G401 (cell line): Measurements from ENCODE around the gene RASA3. TPM values are rescaled to one million over a fixed set of nuclear protein-coding genes. Genes with fewer than 3 reads are reported as not detected.
A peak's percentile ranks its signal among the peaks of the same experiment; 100 is the strongest.

ENCODE experiments used
- DNase-seq: peaks from one replicate; pipeline ENCODE4 v3.0.0-alpha.2; 2015; ENCODE audit warnings: low spot score
- in situ Hi-C: cut with HindIII; loops from 2 replicates; pipeline ENCODE4 v1.10.0; 2016; ENCODE audit warnings: low sequenced_read_pairs, mixed read lengths
- total RNA-seq: library from RNA; depleted of rRNA; stranded (reverse); fragments of >200 nt; shearing (Covaris generic); gene quantifications from 2 replicates; pipeline ENCODE4 v1.2.3, GENCODE V29; 2014

The RASA3 gene
- total RNA-seq, 1 experiment from 2014 or later: 13.7 TPM

DNA sequence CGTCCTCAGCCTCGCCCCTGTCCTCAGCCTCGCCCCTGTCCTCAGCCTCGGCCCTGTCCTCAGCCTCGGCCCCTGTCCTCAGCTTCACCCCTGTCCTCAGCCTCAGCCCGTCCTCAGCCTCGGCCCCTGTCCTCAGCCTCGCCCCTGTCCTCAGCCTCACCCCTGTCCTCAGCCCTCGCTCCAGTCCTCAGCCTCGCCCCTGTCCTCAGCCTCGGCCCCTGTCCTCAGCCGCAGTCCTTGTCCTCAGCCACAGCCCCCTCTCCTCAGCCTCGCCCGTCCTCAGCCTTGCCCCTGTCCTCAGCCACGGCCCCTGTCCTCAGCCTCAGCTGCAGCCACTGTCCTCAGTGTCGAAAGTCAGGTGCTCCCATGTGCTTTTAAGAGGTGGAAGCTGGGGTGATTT is 169.0 kb downstream of the RASA3 start:
- DNase-seq: no peak
- in situ Hi-C loops: no loop called here

DNA sequence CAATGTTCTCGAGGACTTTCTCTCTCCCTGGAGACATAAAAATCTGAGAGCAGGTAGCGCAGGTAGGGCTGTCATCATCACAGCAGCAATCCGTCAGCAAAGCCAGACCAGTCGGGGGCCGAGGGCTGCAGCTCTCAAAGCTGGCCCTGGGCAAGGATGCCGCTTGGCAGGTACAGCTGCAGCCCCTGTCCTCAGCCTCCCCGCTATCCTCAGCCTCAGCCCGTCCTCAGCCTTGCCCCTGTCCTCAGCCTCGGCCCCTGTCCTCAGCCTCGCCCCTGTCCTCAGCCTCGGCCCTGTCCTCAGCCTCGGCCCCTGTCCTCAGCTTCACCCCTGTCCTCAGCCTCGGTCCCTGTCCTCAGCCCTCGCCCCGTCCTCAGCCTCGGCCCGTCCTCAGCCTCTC is 169.4 kb downstream of the RASA3 start:
- in situ Hi-C loops: no loop called here
- DNase-seq: no peak

DNA sequence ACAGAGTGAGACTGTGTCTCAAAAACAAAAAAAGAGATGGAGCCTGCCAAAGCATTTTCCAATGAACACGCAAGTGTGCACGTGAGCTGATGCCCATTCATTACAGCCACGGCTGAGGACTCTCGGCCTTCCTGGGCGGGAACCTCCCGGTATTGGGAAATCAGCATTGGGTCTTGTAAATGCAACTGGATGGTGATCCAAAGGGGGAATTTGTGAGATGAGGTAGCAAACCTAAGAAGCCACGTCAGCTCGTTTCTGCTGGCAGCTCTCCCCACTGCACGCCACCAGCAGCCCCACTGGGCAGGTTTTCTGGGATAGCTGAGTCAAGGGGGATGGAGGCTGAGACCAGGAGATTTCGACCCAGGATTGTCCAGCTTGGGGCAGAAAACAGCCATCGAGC is 170.0 kb downstream of the RASA3 start:
- in situ Hi-C loops: no loop called here

DNA sequence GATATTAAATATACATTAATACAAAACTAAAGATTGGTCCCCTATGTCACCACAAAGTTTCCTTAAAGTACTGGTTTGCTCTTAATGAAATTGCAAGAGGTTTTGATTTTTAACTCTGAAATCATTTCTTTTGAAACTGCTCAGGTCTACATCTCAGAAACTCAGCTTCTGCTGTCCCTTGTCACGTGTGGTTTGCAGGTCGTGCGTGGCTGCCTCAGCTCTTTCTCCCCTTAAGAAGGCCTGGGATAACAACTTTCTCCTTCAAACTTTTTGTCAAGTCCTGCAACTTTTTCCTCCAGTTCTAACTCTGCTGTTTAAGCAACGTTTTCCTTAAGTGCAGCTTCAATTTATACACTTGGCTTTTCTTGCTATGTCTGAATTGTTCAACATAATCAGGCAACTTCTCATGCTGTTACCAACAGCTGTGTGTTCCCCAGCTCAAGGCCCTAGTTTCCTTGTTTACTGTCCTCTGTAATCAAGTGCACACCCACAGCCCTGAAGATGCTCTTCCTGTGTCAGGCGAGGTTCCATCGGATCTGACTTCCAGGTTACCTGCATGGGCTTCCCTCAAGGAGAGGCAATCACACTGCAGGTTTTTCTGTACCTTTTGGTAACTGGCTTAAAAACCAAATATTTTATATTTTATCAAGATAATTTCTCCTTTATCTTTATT is 172.0 kb downstream of the RASA3 start:
- in situ Hi-C loops: no loop called here

More for the DNA sequence above, 170.0 kb downstream of the RASA3 start:
- DNase-seq: no peak

DNA sequence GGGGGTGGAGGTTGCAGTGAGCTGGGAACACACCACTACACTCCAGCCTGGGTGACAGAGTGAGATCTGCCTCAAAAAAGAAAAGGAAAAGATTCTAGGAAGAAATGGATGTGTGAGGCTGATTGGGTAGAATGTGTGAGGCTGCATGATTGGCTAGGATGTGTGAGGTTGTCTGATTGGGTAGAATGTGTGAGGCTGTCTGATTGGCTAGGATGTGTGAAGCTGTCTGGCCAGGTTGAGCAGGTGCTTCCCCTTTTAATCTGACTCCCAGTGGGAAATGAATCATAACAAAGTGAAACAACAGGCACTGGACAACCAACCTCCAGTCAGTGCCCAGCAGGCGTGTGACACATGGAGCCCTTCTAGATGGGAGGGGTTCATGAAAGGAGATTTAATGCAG is 173.2 kb downstream of the RASA3 start:
- in situ Hi-C loops: no loop called here
- no peak for DNase-seq

More for the DNA sequence above, 172.0 kb downstream of the RASA3 start:
- no peak for DNase-seq

DNA sequence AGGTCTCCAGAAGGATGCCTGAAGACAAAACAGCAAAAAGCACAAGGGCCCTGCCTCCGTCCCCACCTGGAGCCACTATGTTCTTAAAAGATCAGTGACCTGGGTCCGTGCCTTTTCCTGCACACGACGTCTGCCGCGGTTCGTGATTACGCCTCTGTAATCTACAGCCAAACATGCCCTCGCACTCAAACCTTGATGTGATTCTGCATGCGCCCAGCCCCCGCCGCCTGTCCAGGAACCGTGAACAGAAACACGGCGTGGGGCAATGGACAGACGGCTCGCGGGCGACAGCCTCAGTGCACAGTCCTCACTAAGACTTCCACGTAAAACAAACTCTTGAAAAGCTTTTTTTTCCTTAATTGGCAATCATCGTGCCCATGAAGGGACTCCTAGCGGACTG is 174.1 kb downstream of the RASA3 start:
- DNase-seq: no peak
- in situ Hi-C loops: no loop called here

DNA sequence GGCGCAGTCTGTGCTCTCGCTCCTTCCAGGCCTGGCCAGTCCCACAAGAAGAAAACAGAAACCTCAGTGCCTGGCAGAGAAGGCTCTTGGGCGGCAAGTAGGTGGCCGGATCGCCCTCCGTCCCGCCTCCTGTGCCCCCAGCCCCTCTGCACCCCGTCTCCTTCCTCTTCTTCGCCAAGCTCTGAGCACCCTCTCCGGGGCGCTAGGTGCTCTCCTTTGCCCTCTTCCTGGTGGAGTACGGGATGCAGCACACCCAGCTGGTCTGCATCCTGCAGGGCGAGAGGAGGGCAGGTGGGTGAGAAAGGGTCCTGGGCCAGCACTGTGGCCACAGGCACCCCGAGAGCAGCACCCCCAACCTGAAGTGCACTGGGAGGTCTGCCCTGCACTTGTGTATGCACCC is 175.9 kb downstream of the RASA3 start:
- in situ Hi-C loops: no loop called here

DNA sequence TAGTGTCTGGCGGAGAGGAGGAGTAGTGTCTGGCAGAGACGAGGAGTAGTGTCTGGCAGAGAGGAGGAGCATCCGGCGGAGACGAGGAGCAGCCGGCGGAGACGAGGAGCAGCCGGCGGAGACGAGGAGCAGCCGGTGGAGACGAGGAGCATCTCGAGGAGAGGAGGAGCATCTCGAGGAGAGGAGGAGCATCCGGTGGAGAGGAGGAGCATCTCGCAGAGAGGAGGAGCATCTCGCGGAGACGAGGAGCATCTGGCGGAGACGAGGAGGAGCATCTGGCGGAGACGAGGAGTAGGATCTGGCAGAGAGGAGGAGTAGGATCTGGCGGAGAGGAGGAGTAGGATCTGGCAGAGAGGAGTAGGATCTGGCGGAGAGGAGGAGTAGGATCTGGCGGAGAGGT is 176.7 kb downstream of the RASA3 start:
- in situ Hi-C loops: no loop called here
- DNase-seq: no peak

More for the DNA sequence above, 175.9 kb downstream of the RASA3 start:
- DNase-seq: no peak

DNA sequence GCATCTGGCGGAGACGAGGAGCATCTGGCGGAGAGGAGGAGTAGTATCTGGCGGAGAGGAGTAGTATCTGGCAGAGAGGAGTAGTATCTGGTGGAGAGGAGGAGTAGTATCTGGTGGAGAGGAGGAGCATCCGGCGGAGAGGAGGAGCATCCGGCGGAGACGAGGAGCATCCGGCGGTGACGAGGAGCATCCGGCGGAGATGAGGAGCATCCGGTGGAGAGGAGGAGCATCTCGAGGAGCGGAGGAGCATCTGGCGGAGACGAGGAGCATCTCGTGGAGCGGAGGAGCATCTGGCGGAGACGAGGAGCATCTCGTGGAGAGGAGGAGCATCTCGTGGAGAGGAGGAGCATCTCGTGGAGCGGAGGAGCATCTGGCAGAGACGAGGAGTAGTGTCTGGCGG is 177.2 kb downstream of the RASA3 start:
- in situ Hi-C loops: no loop called here
- no peak for DNase-seq

DNA sequence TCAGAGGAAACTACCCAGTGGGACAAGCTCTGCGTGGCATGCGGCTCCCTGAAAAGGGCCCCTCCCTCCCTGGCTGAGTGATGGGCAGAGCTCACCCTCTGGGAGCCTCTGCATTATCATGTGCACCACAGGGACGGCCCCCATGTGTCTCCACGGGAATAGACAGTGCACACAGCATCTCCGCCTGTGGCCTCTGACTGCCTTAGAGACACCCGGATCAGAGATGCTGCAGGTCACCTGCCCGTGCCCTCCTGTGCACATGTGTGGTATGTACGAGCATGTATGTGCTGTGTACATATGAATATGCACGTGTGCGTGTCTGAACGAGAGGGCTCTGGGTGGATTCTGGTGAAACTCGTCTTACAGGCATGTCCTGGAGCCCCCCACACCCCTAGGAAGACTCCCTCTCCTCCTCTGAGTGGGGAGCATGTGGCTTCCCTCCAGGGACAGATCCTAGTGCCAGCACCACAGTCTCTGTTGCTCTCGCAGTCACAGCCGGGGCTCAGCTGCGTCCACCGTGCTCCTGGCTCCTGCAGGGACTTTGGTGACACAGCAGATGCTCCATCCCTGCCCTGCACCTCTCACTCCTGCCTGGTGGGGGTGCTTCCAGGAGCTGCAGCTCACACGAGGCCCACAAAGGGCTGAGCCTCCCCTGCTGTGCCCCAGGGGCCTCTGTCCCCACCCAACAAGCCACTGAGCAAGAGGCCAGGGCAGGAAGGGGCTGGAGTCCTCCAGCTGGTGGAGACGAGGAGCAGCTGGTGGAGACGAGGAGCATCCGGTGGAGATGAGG is 178.2 kb downstream of the RASA3 start:
- in situ Hi-C loops: no loop called here
- DNase-seq: no peak

DNA sequence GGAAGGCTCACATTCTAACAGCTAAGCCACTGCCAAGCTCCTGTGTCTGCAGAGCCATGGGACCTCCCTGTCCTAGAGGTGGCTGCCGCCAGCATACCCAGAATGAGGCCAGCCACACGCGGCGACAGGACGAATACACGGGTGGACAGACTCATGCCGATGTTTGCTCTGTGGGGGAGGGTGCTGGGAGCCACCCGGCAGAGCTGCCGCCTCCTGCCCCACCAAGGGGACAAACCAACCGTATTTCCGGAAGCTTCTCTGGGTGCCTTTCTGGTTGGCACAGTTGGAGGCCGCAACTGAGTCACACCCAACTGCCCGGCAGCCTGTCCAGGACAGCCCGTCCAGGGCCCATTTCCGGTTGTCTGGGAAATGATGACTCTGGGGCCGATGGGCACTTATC is 178.9 kb downstream of the RASA3 start:
- in situ Hi-C loops: no loop called here
- no peak for DNase-seq

DNA sequence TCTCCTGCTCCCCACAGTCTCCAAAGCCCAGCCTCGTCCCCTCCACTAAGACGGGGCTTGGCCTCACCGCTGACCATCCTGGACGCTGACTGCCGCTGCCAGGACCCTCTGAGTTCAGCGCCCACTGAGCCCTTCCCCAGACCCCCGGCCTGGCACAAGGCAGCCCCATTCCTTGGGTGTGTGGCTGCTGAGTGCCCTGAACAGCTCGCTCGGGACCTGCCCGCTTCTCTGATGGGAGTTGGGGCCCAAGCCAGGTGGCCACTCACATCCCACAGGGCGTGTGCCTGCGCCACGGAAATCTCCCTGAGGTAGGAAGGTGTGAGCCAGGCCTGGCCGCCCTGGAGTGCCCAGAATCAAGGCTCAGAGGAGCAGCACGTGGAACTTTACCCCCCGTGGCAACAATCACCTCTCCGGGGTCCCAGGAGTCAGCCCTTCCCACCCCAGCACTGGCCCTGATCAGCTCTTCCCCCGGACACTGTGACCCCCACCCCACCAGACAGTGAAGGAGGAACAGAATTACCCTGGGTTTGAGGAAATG is 179.4 kb downstream of the RASA3 start:
- no peak for DNase-seq
- in situ Hi-C loops: no loop called here

DNA sequence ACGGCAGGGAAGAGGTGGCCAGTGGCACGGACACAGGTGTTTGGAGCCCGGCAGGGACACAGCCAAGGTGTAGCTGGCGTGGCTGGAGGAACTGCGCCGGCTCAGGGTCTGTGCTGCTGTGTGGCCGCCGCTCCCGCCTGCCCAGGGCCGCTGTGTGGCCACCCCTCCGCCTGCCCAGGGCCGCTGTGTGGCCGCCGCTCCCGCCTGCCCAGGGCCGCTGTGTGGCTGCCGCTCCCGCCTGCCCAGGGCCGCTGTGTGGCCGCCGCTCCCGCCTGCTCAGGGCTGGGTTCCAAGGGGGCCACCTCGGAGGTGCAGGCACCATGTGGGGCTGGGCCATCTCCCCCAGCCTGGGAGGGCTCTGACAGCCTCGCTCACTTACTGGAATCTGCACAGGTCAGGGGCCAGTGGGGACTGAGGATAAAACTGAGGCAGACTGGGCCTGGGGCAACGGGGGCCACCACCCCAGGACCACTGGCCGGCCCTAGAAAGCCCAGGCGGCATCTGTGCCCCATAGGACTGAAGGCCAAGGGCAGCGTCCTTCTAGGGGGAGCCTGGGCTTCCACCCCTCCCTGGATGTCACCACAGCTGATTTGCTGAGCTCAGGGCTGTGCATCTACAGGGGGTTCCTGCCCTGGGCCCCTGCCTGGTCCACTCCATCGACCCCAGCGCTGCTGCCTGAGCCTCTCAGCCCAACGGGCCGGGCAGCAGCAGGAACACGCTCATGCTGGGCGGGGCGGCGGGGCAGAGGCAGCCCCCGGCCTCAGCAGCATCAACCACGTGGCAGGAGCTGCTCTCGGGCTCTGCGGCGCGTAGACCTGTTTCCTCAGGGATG is 180.1 kb downstream of the RASA3 start:
- in situ Hi-C loops: no loop called here

DNA sequence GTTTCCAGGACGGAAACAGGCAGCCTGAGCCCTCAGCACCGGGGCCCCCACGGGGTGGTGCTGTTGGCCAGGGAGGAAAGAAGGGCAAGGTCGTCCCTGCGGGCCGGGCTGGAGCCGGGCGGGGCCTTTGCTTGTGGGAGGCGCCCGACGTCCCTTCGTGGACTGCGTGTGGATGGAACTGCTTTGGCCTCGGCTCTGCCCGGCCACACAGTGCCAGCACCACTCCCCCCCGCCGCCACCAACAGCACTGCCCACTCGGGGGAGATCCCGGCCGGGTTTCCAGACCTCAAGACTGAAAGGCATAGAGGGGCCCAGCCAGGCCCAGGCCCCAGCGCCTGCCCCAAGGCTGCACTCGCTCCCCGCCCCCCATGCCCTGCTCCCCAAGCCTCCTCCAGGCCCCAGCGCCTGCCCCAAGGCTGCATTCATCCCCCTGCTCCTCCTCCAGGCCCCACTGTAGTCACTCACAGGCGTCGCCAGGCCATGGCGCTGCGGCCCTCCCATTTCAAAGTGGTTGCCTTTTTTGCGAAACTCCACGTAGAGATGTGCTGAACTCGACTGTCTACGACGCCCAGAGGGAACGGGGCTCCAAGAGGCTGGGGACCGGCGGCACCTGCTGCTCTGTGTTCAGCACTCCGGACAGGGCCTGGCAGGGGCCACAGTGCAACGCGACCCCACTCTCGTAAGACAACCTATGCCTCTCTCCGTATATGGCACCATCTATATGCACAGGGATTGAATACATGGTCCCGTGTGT is 181.0 kb downstream of the RASA3 start:
- in situ Hi-C loops: no loop called here
- peak; percentile 32 for DNase-seq

More for the DNA sequence above, 180.1 kb downstream of the RASA3 start:
- DNase-seq: no peak

DNA sequence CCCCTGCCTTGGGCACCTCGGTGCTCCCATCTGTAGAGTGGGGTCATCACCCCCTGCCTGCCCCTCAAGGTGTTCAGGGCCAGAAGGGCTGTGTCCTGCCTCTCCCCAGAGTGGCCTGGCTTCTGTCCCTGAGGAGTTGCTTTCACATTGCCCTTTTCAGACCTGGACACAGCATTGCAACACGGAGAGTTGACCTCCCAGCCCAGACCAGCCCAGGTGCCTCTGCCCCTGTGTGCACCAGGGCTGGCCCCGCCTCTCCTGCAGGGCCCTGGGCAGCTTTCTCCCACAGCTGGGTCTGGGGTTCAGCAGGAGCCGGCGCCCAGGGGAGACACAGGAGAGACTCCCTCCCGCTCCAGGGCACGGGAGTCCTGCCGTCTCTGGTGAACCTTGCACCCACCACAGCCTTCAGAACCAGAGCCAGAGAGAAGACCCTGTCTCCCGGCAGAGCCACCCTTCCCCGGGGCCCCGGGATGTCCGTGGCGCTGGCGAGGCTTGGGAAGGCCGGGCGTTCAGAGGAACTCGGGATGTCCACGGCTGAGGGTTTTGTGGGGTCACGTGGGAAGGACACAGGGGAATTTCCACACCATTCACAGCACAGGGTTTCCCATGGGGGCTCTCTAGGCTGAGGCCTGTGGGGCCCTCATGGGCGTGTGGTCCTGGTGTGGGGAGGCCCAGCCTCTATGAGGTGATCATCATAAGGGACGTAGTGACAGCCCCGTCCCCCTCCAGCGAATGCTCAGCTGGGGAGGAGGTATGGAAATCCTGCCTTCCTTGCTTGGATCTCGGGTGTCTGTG is 181.8 kb downstream of the RASA3 start:
- in situ Hi-C loops: no loop called here
- DNase-seq: no peak

DNA sequence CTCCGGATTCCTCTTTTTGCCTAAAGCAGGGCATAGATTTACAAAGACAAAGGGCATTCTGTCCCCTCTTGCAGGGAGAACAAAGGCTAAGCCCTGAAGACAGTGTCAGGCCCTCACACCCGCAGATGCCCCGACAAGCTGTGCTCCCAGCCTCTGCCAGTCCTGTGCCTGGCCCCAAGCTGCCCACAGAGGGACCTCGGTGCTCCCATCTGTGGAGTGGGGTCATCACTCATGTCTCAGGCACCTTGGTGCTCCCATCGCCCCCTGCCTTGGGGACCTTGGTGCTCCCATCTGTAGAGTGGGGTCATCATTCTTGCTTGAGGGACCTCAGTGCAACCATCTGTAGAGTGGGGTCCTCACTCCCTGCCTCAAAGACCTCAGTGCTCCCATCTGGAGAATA is 182.9 kb downstream of the RASA3 start:
- no peak for DNase-seq
- in situ Hi-C loops: no loop called here

DNA sequence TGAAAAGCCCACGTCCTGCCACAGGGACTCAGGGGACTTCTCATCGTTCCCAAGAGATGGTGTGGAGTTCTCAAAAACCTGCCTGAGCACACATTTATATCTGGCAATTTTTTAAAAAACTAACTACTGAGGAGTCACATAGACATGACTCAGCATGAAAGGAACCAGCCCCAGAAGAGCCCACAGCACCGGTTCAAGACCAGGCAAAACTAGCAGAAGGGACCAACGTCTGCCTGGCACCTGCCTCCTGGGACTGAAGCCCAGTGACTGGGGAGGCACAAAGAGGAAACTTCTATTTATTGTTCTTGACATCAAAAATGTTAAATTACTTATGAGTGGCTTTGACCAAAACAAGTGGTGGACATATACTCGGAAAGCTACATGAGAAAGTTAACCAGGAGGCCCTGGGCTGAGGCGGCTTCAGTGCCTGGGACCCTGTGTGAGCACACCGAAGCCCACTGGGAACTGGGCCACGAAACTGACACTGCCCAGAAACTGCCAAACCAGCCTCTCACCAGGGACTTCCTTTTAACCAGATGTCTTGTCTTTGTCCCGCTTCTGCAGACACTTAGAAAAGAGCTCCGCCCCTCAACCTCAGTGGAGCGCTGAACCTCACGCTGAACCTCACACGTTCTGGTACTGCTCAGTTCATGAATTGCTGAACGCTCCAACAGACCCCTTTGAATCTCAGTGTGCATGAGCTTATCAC is 184.2 kb downstream of the RASA3 start:
- in situ Hi-C loops: no loop called here
- DNase-seq: no peak
